Kidney (tissue), 14 donors: Measurements from ENCODE around the gene XRCC6. TPM values are rescaled to one million over a fixed set of nuclear protein-coding genes. Genes with fewer than 3 reads are reported as not detected.
A peak's percentile ranks its signal among the peaks of the same experiment; 100 is the strongest.
"Not testable (repeated sequence)": the region's sequence is repeated elsewhere in the genome, so short reads cannot be mapped to it uniquely, and the experiment has no call there.

Experiments
- DNase-seq, 5 donors: peaks; one replicate each; pipeline ENCODE4 v3.0.0-alpha.2; 2013 to 2020
- FAIRE-seq: peaks from 2 replicates; lab custom pipeline; 2012; peaks lifted over from hg19 to GRCh38; lab: Jason Lieb, UNC
- H3K27ac ChIP-seq, 2 donors: one replicate each; pipeline ENCODE4 v1.7.0; 2013; ENCODE audit warnings: low read depth in 2 of 2, low read length in 2 of 2, inconsistent platforms in 1 of 2
- H3K27me3 ChIP-seq: one replicate; pipeline ENCODE4 v1.7.1; 2013; ENCODE audit warnings: low read length, inconsistent platforms; ENCODE audit not compliant: control insufficient read depth, insufficient read depth
- H3K36me3 ChIP-seq, 3 donors: one replicate each; pipeline versions ENCODE4 v1.7.0 to v1.7.1; 2013; ENCODE audit warnings: low read length in 3 of 3, control low read depth in 1 of 3, inconsistent platforms in 1 of 3; ENCODE audit not compliant: insufficient read depth in 3 of 3, control insufficient read depth in 2 of 3
- H3K4me1 ChIP-seq, 3 donors: one replicate each; pipeline versions ENCODE4 v1.7.0 to v1.7.1; 2013; ENCODE audit warnings: low read length in 3 of 3, inconsistent platforms in 1 of 3, low read depth in 1 of 3; ENCODE audit not compliant: control insufficient read depth in 2 of 3, insufficient read depth in 2 of 3
- H3K4me3 ChIP-seq, 3 donors: one replicate each; pipeline versions ENCODE4 v1.7.0 to v1.8.1; 2013; ENCODE audit warnings: low read length in 3 of 3, control low read depth in 1 of 3, inconsistent platforms in 1 of 3
- H3K9ac ChIP-seq, 3 donors: one replicate each; pipeline versions ENCODE4 v1.7.0 to v1.7.1; 2013; ENCODE audit warnings: low read length in 3 of 3, control low read depth in 1 of 3, inconsistent platforms in 1 of 3
- H3K9me3 ChIP-seq, 3 donors: one replicate each; pipeline versions ENCODE4 v1.7.0 to v1.7.1; 2013; ENCODE audit warnings: low read length in 3 of 3, control low read depth in 1 of 3, inconsistent platforms in 1 of 3; ENCODE audit not compliant: control insufficient read depth in 2 of 3, insufficient read depth in 1 of 3
- intact Hi-C: fragments of 100-400 bp; cut with DNase I; formaldehyde crosslinking; loops from one replicate; pipeline ENCODE4 v1.11.1; 2022
- polyA plus RNA-seq: library from polyadenylated mRNA; stranded (reverse); fragments of 350-450 nt; fragmentation: Illumina TruSeq; extraction: RNeasy Lipid Tissue Mini Kit (QIAGEN cat#74804); gene quantifications from one replicate; pipeline ENCODE4 v1.2.3, GENCODE V29; 2014; ENCODE audit warnings: low read depth, low replicate concordance; ENCODE audit not compliant: insufficient read depth
- total RNA-seq: library from RNA; stranded (reverse); fragmentation: NEBNext Ultra II Directional; extraction: Animal tissue kit (Norgen Biotek cat#: 25700); gene quantifications from one replicate; pipeline ENCODE4 v1.2.1, GENCODE V29; 2021
- TF ChIP-seq, protein P1 (sequence below): IDR thresholded peaks from 3 replicates; pipeline ENCODE4 v1.5.1; 2012; ENCODE audit warnings: mild to moderate bottlenecking, moderate library complexity, borderline replicate concordance; ENCODE audit not compliant: insufficient read depth; ENCODE audit errors: extremely low read depth
- donor health status: control.
- donor health status: control.
- donor health status: control.
- donor health status: control.
- donor health status: control.
- donor health status: DM: yes; HTN: yes; CAD: no.
- donor health status: Normal renal cell carcinoma (clear cell type).

The XRCC6 gene
- total and polyA plus RNA-seq, 2 donors from 2014 or later: 168 to 183 TPM

DNA sequence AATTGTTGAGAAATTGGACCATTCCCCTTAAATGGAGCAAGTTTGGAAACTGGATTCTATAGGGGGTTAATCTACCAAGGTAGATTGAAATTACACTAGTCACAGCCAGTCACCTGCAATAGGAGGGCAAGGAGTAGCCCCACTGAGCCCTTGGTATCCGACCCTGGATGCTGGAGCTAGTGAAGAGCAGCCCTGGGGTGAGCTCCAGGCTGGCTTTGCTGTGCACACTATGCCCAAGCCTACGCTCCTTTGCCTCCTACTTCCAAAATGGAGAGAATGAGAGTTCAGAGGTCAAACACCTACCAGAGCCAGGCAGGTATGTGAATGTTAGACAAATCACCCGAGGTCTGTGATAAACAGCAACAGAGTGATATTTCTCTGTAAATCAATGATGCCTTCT, 43.9 kb downstream of the XRCC6 start:
- Histone ChIP-seq H3K4me1 (no peaks in the 10 kb centered on the region), H3K36me3 (peaks cover 15 to 47% (median 20%) of the 10 kb centered on the region in 3 donors), H3K27me3 (no peaks in the 10 kb centered on the region), H3K9ac (no peak overlapping the region), H3K4me3 (no peak overlapping the region), H3K27ac (no peak overlapping the region), H3K9me3 (no peaks in the 10 kb centered on the region)
- intact Hi-C loops: no loop called here
- DNase-seq (no peak), FAIRE-seq (no peak)
- TF ChIP-seq, protein P1, sequence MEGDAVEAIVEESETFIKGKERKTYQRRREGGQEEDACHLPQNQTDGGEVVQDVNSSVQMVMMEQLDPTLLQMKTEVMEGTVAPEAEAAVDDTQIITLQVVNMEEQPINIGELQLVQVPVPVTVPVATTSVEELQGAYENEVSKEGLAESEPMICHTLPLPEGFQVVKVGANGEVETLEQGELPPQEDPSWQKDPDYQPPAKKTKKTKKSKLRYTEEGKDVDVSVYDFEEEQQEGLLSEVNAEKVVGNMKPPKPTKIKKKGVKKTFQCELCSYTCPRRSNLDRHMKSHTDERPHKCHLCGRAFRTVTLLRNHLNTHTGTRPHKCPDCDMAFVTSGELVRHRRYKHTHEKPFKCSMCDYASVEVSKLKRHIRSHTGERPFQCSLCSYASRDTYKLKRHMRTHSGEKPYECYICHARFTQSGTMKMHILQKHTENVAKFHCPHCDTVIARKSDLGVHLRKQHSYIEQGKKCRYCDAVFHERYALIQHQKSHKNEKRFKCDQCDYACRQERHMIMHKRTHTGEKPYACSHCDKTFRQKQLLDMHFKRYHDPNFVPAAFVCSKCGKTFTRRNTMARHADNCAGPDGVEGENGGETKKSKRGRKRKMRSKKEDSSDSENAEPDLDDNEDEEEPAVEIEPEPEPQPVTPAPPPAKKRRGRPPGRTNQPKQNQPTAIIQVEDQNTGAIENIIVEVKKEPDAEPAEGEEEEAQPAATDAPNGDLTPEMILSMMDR: no peak

DNA sequence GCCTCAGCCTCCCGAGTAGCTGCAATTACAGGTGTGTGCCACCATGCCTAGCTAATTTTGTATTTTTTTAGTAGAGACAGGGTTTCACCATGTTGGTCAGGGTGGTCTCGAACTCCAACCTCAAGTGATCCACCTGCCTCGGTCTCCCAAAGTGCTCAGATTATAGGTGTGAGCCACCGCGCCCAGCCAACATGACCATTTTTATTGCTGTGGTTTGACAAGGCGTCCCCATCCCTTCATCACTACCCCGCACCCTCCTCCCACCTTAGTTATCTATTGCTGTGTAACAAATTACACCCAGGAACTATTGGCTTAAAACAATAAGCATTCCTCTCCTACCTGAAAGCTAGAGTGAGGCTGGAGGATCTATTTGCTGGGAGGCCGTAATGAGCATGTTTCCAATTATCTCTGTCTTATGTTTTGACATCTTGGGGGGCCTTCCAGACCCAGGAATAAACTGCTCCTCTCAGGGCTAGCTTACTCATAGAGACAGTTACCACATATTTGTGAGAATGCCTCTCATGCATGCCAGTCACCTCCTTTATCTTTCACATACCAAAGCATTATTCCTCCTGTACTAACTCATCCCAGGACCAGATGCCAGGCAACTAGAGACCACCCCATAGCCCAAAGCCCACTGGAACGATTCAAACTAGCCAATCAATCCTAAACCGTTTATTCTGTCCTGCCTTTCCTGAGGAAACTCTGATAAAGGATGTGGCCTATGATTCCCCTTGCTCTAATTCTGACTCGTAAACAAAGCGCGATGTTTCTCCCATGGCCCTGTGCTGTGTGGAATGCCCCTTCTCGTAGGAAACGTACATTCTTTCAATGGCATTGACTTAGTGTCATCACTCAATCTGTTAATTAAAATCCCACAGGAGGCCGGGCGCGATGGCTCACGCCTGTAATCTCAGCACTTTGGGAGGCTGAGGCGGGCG, 48.1 kb downstream of the XRCC6 start:
- no peak for DNase-seq
- TF ChIP-seq, protein P1: no peak
- H3K27ac ChIP-seq: peak overlapping the region in 1 of 2 donors; percentile 26
- no peaks in the 10 kb centered on the region for H3K4me1 ChIP-seq
- peaks cover 0 to 15% (median 6%) of the 10 kb centered on the region in 3 donors for H3K36me3 ChIP-seq
- no peaks in the 10 kb centered on the region for H3K9me3 ChIP-seq
- intact Hi-C loops: no loop called here
- H3K9ac ChIP-seq: no peak overlapping the region
- H3K27me3 ChIP-seq: no peaks in the 10 kb centered on the region
- H3K4me3 ChIP-seq: no peak overlapping the region
- FAIRE-seq: no peak

DNA sequence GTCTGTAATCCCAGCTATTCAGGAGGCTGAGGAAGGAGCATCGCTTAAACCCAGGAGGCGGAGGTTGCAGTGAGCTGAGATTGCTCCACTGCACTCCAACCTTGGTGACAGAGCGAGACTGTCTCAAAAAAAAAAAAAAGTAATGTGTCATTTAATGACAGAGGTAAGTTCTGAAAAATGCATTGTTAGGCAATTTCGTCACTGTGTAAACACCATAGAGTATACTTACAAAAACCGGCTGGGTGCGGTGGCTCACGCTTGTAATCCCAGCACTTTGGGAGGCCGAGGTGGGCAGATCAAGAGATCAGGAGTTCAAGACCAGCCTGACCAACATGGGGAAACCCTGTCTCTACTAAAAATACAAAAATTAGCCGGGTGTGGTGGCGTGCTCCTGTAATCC, 51.0 kb downstream of the XRCC6 start:
- FAIRE-seq, H3K27ac ChIP-seq, H3K4me1 ChIP-seq, DNase-seq, H3K4me3 ChIP-seq, H3K9ac ChIP-seq, H3K27me3 ChIP-seq, intact Hi-C loops, H3K9me3 ChIP-seq: not testable (repeated sequence)
- peaks cover 2 to 14% (median 14%) of the 10 kb centered on the region in 3 donors for H3K36me3 ChIP-seq

DNA sequence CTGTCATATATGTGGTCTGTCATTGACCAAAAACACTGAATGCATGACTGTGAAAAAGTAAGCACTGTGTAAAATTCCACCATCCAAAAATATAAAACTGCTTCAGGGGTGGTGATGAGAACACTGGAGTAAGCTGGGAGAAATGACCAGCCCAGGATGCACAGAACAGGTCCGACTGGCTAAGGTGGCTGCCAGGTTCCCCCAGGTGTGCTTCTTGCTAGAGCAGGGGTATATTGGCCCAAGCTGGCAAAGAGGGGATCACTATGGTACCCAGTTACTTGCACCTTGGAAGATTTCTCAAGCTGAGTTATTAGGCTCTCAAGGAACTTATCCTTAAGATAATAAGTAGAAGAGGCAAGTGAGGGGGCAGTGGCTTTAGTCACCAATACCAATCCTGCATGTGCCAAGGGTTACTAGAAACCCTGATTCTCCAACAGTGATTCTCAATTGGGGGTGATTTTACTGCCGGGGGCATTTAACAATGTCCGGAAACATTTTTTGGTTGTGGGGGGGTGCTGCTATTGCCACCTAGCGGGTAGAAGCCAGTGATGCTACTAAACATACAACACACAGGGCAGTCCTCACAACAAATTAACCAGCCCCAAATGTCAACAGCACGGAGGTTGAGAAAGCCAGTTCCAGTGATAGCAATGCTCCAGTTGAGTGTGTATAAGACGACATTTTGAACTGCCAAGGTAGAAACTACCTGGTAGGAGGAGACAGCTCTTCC, 51.9 kb downstream of the XRCC6 start:
- no peak for DNase-seq
- FAIRE-seq: no peak
- no peak overlapping the region for H3K27ac ChIP-seq

More for the DNA sequence above, 51.9 kb downstream of the XRCC6 start:
- no peak overlapping the region for H3K9ac ChIP-seq
- TF ChIP-seq, protein P1: no peak
- H3K9me3 ChIP-seq: no peaks in the 10 kb centered on the region
- no peak overlapping the region for H3K4me3 ChIP-seq
- intact Hi-C loops: no loop called here
- no peaks in the 10 kb centered on the region for H3K4me1 ChIP-seq
- H3K27me3 ChIP-seq: no peaks in the 10 kb centered on the region
- peaks cover 2 to 14% (median 14%) of the 10 kb centered on the region in 3 donors for H3K36me3 ChIP-seq
